ENCODE data around the gene KRT36. TPM values are rescaled to one million over a fixed set of nuclear protein-coding genes. Genes with fewer than 3 reads are reported as not detected.

The KRT36 gene
- total RNA-seq, 1 donor from 2014 or later: not detected

DNA sequence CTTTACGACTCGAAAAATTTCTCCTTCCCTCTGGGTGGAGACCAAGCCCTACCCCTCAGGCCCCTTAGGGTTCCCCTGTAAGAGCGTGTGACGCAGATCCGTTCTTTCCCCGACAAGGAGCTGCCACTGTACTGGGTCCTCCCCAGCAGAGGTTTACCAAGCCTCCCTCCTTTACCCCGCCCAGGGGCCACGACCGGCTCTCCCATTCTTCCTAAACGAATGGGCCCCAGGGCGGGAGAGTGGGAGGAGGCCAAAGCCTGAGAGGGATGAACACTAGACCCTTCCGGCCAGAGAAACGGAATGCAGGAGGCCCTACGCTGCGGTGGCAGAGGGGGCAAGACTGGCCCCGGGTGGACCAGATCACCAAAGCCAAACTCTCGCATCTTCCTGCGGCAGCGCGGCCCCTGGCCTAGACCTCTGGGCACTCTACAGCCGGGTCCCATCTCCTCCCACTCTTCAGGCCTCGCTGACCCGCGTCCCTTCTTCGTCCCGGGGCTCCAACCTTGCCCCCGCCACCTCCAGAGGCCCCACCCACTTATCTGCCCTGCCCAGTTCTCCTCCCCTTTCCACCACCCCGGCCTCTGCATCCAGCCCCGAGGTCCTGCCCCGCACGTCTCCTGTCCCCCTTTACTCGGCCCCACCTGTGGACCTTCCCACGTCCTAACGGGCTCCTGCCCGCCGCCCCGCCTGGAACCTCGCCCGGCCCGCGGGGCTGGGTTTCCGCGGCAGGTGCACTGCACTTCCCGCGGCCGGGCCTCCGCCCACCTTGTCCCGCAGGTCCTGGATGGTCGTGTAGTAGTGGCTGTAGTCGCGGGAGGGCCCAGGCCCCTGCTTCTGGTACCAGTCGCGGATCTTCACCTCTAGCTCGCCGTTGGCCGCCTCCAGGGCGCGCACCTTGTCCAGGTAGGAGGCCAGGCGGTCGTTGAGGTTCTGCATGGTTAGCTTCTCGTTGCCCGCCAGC lies 37.6 kb upstream of the KRT36 start:
- Mint-ChIP-seq H3K4me3 (peak overlapping the region; percentile 56), H3K4me1 (peaks cover 5% of the 10 kb centered on the region), H3K9me3 (no peaks in the 10 kb centered on the region), H3K36me3 (ENCODE audit: low read depth) (no peaks in the 10 kb centered on the region), H3K27me3 (ENCODE audit: low read depth) (peaks cover 80% of the 10 kb centered on the region), H3K27ac (ENCODE audit: unreplicated experiment) (no peak overlapping the region)
- DNase-seq (ENCODE audit: low read depth, low spot score): no peak
- TF ChIP-seq, protein P1, sequence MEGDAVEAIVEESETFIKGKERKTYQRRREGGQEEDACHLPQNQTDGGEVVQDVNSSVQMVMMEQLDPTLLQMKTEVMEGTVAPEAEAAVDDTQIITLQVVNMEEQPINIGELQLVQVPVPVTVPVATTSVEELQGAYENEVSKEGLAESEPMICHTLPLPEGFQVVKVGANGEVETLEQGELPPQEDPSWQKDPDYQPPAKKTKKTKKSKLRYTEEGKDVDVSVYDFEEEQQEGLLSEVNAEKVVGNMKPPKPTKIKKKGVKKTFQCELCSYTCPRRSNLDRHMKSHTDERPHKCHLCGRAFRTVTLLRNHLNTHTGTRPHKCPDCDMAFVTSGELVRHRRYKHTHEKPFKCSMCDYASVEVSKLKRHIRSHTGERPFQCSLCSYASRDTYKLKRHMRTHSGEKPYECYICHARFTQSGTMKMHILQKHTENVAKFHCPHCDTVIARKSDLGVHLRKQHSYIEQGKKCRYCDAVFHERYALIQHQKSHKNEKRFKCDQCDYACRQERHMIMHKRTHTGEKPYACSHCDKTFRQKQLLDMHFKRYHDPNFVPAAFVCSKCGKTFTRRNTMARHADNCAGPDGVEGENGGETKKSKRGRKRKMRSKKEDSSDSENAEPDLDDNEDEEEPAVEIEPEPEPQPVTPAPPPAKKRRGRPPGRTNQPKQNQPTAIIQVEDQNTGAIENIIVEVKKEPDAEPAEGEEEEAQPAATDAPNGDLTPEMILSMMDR (conservative IDR thresholded peaks at IDR 0.05): no peak

DNA sequence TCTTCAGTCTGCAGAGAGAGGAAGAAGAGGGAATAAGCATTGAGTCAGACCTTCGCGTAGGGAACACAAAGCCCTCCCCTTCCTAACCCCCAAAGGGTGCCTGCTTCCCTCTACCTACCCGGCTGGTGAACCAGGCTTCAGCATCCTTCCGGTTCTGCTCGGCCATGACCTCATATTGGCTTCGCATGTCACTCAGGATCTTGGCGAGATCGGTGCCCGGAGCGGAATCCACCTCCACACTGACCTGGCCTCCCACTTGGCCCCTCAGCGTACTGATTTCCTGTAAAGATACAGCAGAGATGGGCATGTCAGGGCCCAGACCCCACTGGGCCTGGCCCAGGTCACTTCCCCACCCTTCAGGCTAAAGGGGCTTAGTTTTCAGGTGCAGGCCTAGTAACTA lies 34.6 kb upstream of the KRT36 start:
- peaks cover 5% of the 10 kb centered on the region for H3K4me1 Mint-ChIP-seq
- DNase-seq (ENCODE audit: low read depth, low spot score): no peak
- H3K27me3 Mint-ChIP-seq (ENCODE audit: low read depth): peaks cover 56% of the 10 kb centered on the region
- H3K27ac Mint-ChIP-seq (ENCODE audit: unreplicated experiment): no peak overlapping the region
- TF ChIP-seq, protein P1 (conservative IDR thresholded peaks at IDR 0.05): no peak
- H3K36me3 Mint-ChIP-seq (ENCODE audit: low read depth): no peaks in the 10 kb centered on the region
- H3K4me3 Mint-ChIP-seq: no peak overlapping the region
- H3K9me3 Mint-ChIP-seq: no peaks in the 10 kb centered on the region

DNA sequence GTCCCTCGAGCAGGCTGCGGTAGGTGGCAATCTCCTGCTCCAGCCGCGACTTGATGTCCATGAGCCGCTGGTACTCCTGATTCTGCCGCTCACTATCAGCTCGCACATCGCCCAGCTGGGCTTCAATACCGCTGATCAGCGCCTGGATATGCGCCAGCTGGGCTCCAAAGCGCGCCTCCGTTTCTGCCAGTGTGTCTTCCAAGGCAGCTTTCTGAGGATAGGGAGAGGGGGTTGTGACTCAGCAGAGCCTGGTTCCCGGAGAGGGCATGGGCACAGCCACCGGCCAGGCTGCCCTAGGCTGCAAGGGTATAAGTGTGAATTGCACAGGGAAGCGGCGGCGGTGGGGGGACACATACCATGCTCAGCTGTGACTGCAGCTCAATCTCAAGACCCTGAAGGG lies 34.1 kb upstream of the KRT36 start:
- H3K36me3 Mint-ChIP-seq (ENCODE audit: low read depth): no peaks in the 10 kb centered on the region
- DNase-seq (ENCODE audit: low read depth, low spot score): no peak
- H3K4me1 Mint-ChIP-seq: peaks cover 5% of the 10 kb centered on the region
- no peak overlapping the region for H3K4me3 Mint-ChIP-seq
- no peaks in the 10 kb centered on the region for H3K9me3 Mint-ChIP-seq
- TF ChIP-seq, protein P1 (conservative IDR thresholded peaks at IDR 0.05): no peak
- no peak overlapping the region for H3K27ac Mint-ChIP-seq (ENCODE audit: unreplicated experiment)
- H3K27me3 Mint-ChIP-seq (ENCODE audit: low read depth): peaks cover 51% of the 10 kb centered on the region

DNA sequence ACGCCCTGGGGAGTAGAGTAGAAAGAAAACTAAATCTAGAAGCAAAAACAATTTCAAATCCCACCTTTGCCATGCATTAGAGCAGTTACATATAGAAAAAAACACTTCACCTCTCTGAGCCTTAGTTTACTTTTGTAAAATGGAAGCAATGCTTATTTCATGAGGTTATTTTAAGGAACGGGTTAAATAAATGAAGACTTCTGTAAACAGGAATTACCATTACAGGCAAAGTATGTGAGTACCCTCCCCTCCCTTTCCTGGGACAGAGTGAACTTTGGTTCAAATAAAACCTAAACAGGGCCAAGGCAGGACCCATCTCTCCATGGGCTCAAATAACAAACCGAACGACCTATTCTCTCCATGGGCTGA lies 33.5 kb upstream of the KRT36 start:
- peaks cover 5% of the 10 kb centered on the region for H3K4me1 Mint-ChIP-seq
- TF ChIP-seq, protein P1 (conservative IDR thresholded peaks at IDR 0.05): no peak
- H3K4me3 Mint-ChIP-seq: no peak overlapping the region
- H3K9me3 Mint-ChIP-seq: no peaks in the 10 kb centered on the region
- no peak overlapping the region for H3K27ac Mint-ChIP-seq (ENCODE audit: unreplicated experiment)
- peaks cover 45% of the 10 kb centered on the region for H3K27me3 Mint-ChIP-seq (ENCODE audit: low read depth)
- H3K36me3 Mint-ChIP-seq (ENCODE audit: low read depth): no peaks in the 10 kb centered on the region
- no peak for DNase-seq (ENCODE audit: low read depth, low spot score)

DNA sequence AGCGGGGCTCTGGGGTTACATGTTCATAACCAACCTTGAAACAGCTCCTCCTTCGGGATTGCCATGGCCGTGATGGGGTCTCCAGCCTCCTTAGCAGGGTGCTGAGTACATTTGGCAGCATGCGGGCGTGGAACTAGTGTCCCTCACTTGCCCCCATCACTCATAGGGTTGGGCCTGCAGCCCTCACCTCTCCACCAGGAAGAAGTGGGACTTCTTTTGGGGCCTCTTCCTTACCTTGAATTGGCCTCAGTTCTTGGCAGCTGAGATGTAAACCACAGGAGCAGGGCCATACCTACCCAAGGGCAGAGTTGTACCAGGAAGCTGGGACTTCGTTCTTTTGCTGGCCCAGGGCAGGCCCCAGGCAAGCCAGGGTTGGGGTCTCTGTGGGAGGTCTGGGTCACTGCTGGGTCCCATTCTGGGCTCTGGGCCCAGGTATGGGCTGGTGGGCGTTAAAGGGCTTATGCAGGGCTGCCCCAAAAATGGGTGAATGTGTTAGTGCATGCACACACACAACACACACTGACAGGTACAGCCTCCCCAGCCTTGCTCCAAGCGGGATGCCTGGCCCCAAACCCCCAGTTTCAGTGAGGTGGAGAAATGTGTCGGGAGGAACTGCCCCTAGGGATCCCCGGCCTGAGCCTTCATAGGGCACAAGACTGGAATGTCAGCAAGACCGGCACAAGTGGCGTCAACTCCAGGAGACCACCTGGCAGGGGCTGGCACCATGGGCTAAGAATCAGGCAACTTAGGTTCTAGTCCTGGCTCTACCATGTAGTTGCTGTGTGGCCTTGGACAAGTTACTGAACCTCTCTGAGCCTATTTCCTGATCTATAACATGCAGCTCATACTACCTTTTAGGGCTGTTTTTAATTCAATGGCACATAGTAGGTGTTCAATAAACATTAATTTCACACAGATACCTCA lies 32.9 kb upstream of the KRT36 start:
- peaks cover 5% of the 10 kb centered on the region for H3K4me1 Mint-ChIP-seq
- no peak for DNase-seq (ENCODE audit: low read depth, low spot score)
- no peaks in the 10 kb centered on the region for H3K36me3 Mint-ChIP-seq (ENCODE audit: low read depth)
- H3K4me3 Mint-ChIP-seq: no peak overlapping the region
- no peaks in the 10 kb centered on the region for H3K9me3 Mint-ChIP-seq
- no peak overlapping the region for H3K27ac Mint-ChIP-seq (ENCODE audit: unreplicated experiment)
- peaks cover 39% of the 10 kb centered on the region for H3K27me3 Mint-ChIP-seq (ENCODE audit: low read depth)
- TF ChIP-seq, protein P1 (conservative IDR thresholded peaks at IDR 0.05): no peak

Data from neural crest cell (in vitro differentiated cells).